Caco-2 (cell line): ENCODE measurements around the gene TSPAN1. TPM values are rescaled to one million over a fixed set of nuclear protein-coding genes. Genes with fewer than 3 reads are reported as not detected.

Source experiments
- BruUV-seq: library from RNA; stranded (reverse); fragments of 400-500 nt; replicated peaks from 2 replicates; lab custom pipeline; 2021; lab: Mats Ljungman, UMichigan
- CTCF ChIA-PET: fragments of 300-600 bp; sonication (Branson Sonifier 250); formaldehyde crosslinking; loops from one replicate; lab custom pipeline; 2022; ENCODE audit warnings: antibody characterized with exemption; lab: Charles Lee
- POLR2A ChIA-PET: fragments of 300-600 bp; sonication (Branson Sonifier 250); formaldehyde crosslinking; loops from one replicate; lab custom pipeline; 2022; ENCODE audit warnings: antibody characterized with exemption; lab: Charles Lee
- DNase-seq, 2 experiments: peaks; one replicate each; pipeline versions ENCODE4 v3.0.0 to v3.0.0-alpha.2; 2020 to 2022
- H3K27me3 ChIP-seq: replicated peaks from 2 replicates; pipeline ENCODE4 v1.6.0; 2011; ENCODE audit warnings: low read length; ENCODE audit not compliant: control insufficient read depth, insufficient read depth
- H3K36me3 ChIP-seq: 2 replicates; pipeline ENCODE4 v1.5.1; 2011; ENCODE audit warnings: low read length; ENCODE audit not compliant: control insufficient read depth, insufficient read depth
- H3K4me1 ChIP-seq: fragments of 250-450 bp; sonication (Bioruptor Pico); 2 replicates; pipeline ENCODE4 v1.5.1; 2020; ENCODE audit warnings: mild to moderate bottlenecking
- H3K4me3 ChIP-seq: 2 replicates; pipeline ENCODE4 v1.5.1; 2011; ENCODE audit warnings: low read depth, mild to moderate bottlenecking, control low read depth, low read length
- H3K9me3 ChIP-seq: fragments of 250-450 bp; sonication (Bioruptor Pico); 2 replicates; pipeline ENCODE4 v1.5.1; 2020; ENCODE audit warnings: mild to moderate bottlenecking, moderate library complexity
- H3K27ac Mint-ChIP-seq: one replicate; pipeline ENCODE4 v1.8.0; 2022; ENCODE audit warnings: mixed read lengths; ENCODE audit not compliant: unreplicated experiment
- H3K27me3 Mint-ChIP-seq: one replicate; pipeline ENCODE4 v1.8.0; 2022; ENCODE audit warnings: mixed read lengths; ENCODE audit not compliant: insufficient read depth, unreplicated experiment
- H3K36me3 Mint-ChIP-seq: one replicate; pipeline ENCODE4 v1.8.0; 2022; ENCODE audit warnings: mild to moderate bottlenecking, mixed read lengths; ENCODE audit not compliant: insufficient read depth, unreplicated experiment
- H3K4me1 Mint-ChIP-seq: one replicate; pipeline ENCODE4 v1.8.0; 2022; ENCODE audit warnings: low read depth, mixed read lengths; ENCODE audit not compliant: unreplicated experiment
- H3K4me3 Mint-ChIP-seq: one replicate; pipeline ENCODE4 v1.8.0; 2022; ENCODE audit warnings: mild to moderate bottlenecking, moderate library complexity, mixed read lengths; ENCODE audit not compliant: unreplicated experiment
- H3K9me3 Mint-ChIP-seq: one replicate; pipeline ENCODE4 v1.8.0; 2022; ENCODE audit warnings: mixed read lengths; ENCODE audit not compliant: unreplicated experiment
- CTCF ChIP-seq, 2 experiments: fragments of 200-600 bp in 1 of 2; IDR thresholded peaks; 1 replicate in 1 of 2; 2 replicates in 1 of 2; pipeline versions ENCODE4 v1.5.1 to v1.8.0; 2011 to 2022; ENCODE audit warnings: antibody characterized with exemption in 1 of 2, control low read depth in 1 of 2, inconsistent platforms in 1 of 2, low read depth in 1 of 2, low read length in 1 of 2, mild to moderate bottlenecking in 1 of 2, moderate library complexity in 1 of 2; ENCODE audit not compliant: insufficient read depth in 1 of 2, severe bottlenecking in 1 of 2, unreplicated experiment in 1 of 2
- intact Hi-C: fragments of 100-400 bp; cut with micrococcal nuclease; formaldehyde crosslinking; loops from one replicate; pipeline ENCODE4 v1.10.0; 2022; ENCODE audit not compliant: unreplicated experiment
- total RNA-seq: library from RNA; stranded (reverse); gene quantifications from 2 replicates; pipeline ENCODE4 v1.2.3, GENCODE V29; 2022

TSPAN1 gene
- total RNA-seq, 1 experiment from 2014 or later = 0.34 TPM

GRCh38 chr1:46193984-46194570, 19.2 kb downstream of the TSPAN1 start:
- no peak overlapping the region for H3K4me3 Mint-ChIP-seq
- peaks cover 5% of the 10 kb centered on the region for H3K36me3 Mint-ChIP-seq
- no peak for DNase-seq
- H3K27me3 Mint-ChIP-seq = no peaks in the 10 kb centered on the region
- no peak overlapping the region for H3K27ac Mint-ChIP-seq
- BruUV-seq = no TSS peak
- ChIA-PET POLR2A (no interaction called here), CTCF (interaction anchor here (1.9 kb wide), 1 partner anchor 30 kb away, joined by 6 read pairs; no protein-coding TSS in a partner anchor)
- no peaks in the 10 kb centered on the region for H3K4me1 Mint-ChIP-seq
- no peak overlapping the region for H3K4me3 ChIP-seq
- no peaks in the 10 kb centered on the region for H3K27me3 ChIP-seq
- H3K4me1 ChIP-seq = no peaks in the 10 kb centered on the region
- H3K9me3 ChIP-seq = no peaks in the 10 kb centered on the region
- H3K9me3 Mint-ChIP-seq = no peaks in the 10 kb centered on the region
- intact Hi-C loops = no loop called here
- no peak for TF ChIP-seq CTCF (IDR thresholded peaks at IDR 0.05; ENCODE audit: insufficient read depth in 1 of 2, low read depth in 1 of 2, low read length in 1 of 2, severe bottlenecking in 1 of 2, unreplicated experiment in 1 of 2)
- H3K36me3 ChIP-seq = no peaks in the 10 kb centered on the region; the same call in 1 of the 2 replicates

GRCh38 chr1:46194641-46195193, 19.8 kb downstream of the TSPAN1 start:
- Histone ChIP-seq H3K9me3 (no peaks in the 10 kb centered on the region), H3K36me3 (no peaks in the 10 kb centered on the region; the same call in 1 of the 2 replicates), H3K27me3 (no peaks in the 10 kb centered on the region), H3K4me3 (no peak overlapping the region), H3K4me1 (no peaks in the 10 kb centered on the region)
- H3K4me1 Mint-ChIP-seq = no peaks in the 10 kb centered on the region
- no peak overlapping the region for H3K4me3 Mint-ChIP-seq
- intact Hi-C loops = no loop called here
- no peaks in the 10 kb centered on the region for H3K36me3 Mint-ChIP-seq
- ChIA-PET CTCF (interaction anchor here (1.9 kb wide), 1 partner anchor 29 kb away, joined by 6 read pairs; no protein-coding TSS in a partner anchor), POLR2A (no interaction called here)
- no peaks in the 10 kb centered on the region for H3K27me3 Mint-ChIP-seq
- no peak overlapping the region for H3K27ac Mint-ChIP-seq
- H3K9me3 Mint-ChIP-seq = no peaks in the 10 kb centered on the region
- TF ChIP-seq CTCF (IDR thresholded peaks at IDR 0.05; ENCODE audit: insufficient read depth in 1 of 2, low read depth in 1 of 2, low read length in 1 of 2, severe bottlenecking in 1 of 2, unreplicated experiment in 1 of 2) = no peak
- no peak for DNase-seq
- no TSS peak for BruUV-seq

- H3K27ac Mint-ChIP-seq = no peak overlapping the region
- POLR2A ChIA-PET = no interaction called here
- BruUV-seq = no TSS peak
- TF ChIP-seq CTCF (IDR thresholded peaks at IDR 0.05; ENCODE audit: insufficient read depth in 1 of 2, low read depth in 1 of 2, low read length in 1 of 2, severe bottlenecking in 1 of 2, unreplicated experiment in 1 of 2) = no peak
- H3K9me3 ChIP-seq = no peaks in the 10 kb centered on the region
- no peak overlapping the region for H3K4me3 ChIP-seq
- no peak for DNase-seq
- no peaks in the 10 kb centered on the region for H3K9me3 Mint-ChIP-seq
- no peaks in the 10 kb centered on the region; the same call in 1 of the 2 replicates for H3K36me3 ChIP-seq
- no peaks in the 10 kb centered on the region for H3K27me3 Mint-ChIP-seq
- H3K27me3 ChIP-seq = no peaks in the 10 kb centered on the region
- H3K4me3 Mint-ChIP-seq = no peak overlapping the region
- no peaks in the 10 kb centered on the region for H3K4me1 ChIP-seq
- no peaks in the 10 kb centered on the region for H3K36me3 Mint-ChIP-seq
- CTCF ChIA-PET = no interaction called here
- intact Hi-C loops = no loop called here
- H3K4me1 Mint-ChIP-seq = no peaks in the 10 kb centered on the region
Measured at GRCh38 chr1:46196609-46197008, 21.7 kb downstream of the TSPAN1 start.
